ENCODE measurements around the gene RNF19B.

Gene RNF19B

GRCh38 chr1:32960342-32960741 is 4.3 kb downstream of the RNF19B start:
- TF ChIP-seq CTCF (IDR thresholded peaks at IDR 0.05; ENCODE audit: extremely low read depth, insufficient read depth, missing control alignments), result no peak
- DNase-seq (ENCODE audit: low spot score), result no peak
- in situ Hi-C loops (cut with MboI; ENCODE audit: low pct_unique_long_range_greater_than_20kb, low sequenced_read_pairs, unreplicated experiment), result no loop called here

DNA sequence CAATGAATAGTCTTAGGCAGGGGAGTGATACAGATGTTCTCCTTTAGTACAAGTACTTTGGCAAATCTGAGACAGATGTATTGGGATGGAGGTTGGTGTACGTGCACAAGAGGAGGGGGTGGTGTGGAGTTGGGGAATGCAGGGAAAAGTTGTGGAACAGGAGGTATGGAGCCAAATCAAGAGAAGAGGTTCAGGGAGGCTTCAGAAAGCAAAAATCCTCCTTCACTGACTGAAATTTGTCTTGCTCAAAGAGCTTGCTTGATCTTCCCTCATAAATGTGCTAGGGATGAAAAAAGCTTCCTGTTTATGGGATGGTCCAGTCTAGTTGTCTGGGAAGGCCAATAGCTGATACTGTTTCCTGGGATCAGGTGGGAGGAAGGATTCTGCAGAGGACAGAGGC is 5.8 kb downstream of the RNF19B start:
- no peak for TF ChIP-seq CTCF (IDR thresholded peaks at IDR 0.05; ENCODE audit: extremely low read depth, insufficient read depth, missing control alignments)
- no peak for DNase-seq (ENCODE audit: low spot score)
- in situ Hi-C loops (cut with MboI; ENCODE audit: low pct_unique_long_range_greater_than_20kb, low sequenced_read_pairs, unreplicated experiment), result no loop called here

DNA sequence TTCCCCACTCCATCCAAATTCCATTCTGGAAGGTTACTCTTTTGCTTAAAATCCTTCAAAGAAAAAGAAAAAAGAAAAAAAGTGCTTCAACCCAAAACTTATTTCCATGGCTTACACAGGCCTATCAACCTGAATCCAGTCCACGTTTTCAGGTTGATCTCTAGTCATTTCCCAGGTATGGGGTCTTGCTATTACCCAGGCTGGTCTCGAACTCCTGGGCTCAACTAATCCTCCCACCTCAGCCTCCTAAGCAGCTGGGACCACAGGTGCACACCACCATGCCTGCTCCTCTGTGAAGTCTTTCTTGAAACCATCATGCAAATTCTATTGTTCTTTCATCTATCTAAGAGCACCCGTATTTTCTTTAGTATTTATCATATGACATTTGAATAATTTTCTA is 7.6 kb downstream of the RNF19B start:
- DNase-seq (ENCODE audit: low spot score), result no peak
- no peak for TF ChIP-seq CTCF (IDR thresholded peaks at IDR 0.05; ENCODE audit: extremely low read depth, insufficient read depth, missing control alignments)
- in situ Hi-C loops (cut with MboI; ENCODE audit: low pct_unique_long_range_greater_than_20kb, low sequenced_read_pairs, unreplicated experiment), result no loop called here

GRCh38 chr1:32954168-32954567 is 10.4 kb downstream of the RNF19B start:
- no peak for TF ChIP-seq CTCF (IDR thresholded peaks at IDR 0.05; ENCODE audit: extremely low read depth, insufficient read depth, missing control alignments)
- in situ Hi-C loops (cut with MboI; ENCODE audit: low pct_unique_long_range_greater_than_20kb, low sequenced_read_pairs, unreplicated experiment), result no loop called here
- no peak for DNase-seq (ENCODE audit: low spot score)

DNA sequence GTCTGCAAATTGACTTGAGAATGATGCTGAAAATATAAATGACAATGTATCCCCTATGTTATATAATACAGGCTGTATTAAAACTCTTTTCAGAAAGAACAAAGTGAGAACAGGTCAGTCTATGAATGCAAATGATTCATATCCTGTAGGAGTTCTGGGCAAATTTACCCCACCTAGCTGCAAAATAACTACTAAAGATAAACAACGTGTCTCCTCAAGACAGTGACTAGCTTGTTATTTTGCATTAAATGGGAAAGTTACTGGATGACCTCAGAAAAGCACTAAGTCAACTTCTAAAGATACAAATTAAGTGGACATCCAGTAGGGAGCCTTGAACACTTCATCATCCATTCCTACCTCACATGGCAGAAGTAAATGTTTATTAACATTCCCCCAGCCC is 11.1 kb downstream of the RNF19B start:
- in situ Hi-C loops (cut with MboI; ENCODE audit: low pct_unique_long_range_greater_than_20kb, low sequenced_read_pairs, unreplicated experiment), result no loop called here
- DNase-seq (ENCODE audit: low spot score), result no peak
- TF ChIP-seq CTCF (IDR thresholded peaks at IDR 0.05; ENCODE audit: extremely low read depth, insufficient read depth, missing control alignments), result no peak

GRCh38 chr1:32949519-32949918 is 15.1 kb downstream of the RNF19B start:
- no peak for DNase-seq (ENCODE audit: low spot score)
- in situ Hi-C loops (cut with MboI; ENCODE audit: low pct_unique_long_range_greater_than_20kb, low sequenced_read_pairs, unreplicated experiment), result no loop called here
- TF ChIP-seq CTCF (IDR thresholded peaks at IDR 0.05; ENCODE audit: extremely low read depth, insufficient read depth, missing control alignments), result no peak

DNA sequence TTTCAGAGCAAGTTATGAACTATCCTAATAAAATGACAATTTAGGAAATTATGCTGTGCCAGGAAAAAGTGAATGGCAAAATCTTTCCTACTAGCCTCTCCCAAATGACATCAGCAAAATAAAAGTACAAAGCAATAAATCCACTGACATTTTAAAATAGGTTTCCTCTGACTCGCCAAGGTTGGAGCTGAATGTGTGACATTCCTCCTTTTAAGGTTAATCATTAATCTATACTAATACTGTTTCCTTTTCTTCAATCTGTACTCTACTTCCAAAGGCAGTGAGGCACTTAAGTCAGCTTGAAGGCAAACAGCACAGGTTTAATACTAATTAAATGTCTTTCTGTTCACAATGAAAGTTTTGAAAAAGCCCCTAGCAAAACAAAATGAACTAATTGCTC is 15.7 kb downstream of the RNF19B start:
- TF ChIP-seq CTCF (IDR thresholded peaks at IDR 0.05; ENCODE audit: extremely low read depth, insufficient read depth, missing control alignments), result no peak
- no peak for DNase-seq (ENCODE audit: low spot score)
- in situ Hi-C loops (cut with MboI; ENCODE audit: low pct_unique_long_range_greater_than_20kb, low sequenced_read_pairs, unreplicated experiment), result no loop called here
